Measurements from ENCODE around the gene TBRG4.
"Not testable (repeated sequence)": the region's sequence is repeated elsewhere in the genome, so short reads cannot be mapped to it uniquely, and the experiment has no call there.

Gene TBRG4

GRCh38 chr7:45114926-45115325 lies 3.4 kb upstream of the TBRG4 start:
- DNase-seq, result no peak

- DNase-seq, result not testable (repeated sequence)
These were observed 2.8 kb upstream of the TBRG4 start for GRCh38 chr7:45114257-45114656.

- no peak for DNase-seq
These were observed 1.2 kb upstream of the TBRG4 start for GRCh38 chr7:45112648-45113047.

- DNase-seq, result no peak
These were observed 2.6 kb downstream of the TBRG4 start for GRCh38 chr7:45108863-45109262.

- no peak for DNase-seq
These were observed 4.1 kb downstream of the TBRG4 start for GRCh38 chr7:45107356-45107755.

- DNase-seq, result no peak
These were observed 4.7 kb downstream of the TBRG4 start for GRCh38 chr7:45106820-45107219.

- DNase-seq, result no peak
These were observed 5.8 kb downstream of the TBRG4 start for GRCh38 chr7:45105588-45106188.

GRCh38 chr7:45104844-45105587 lies 6.5 kb downstream of the TBRG4 start:
- DNase-seq, result no peak

GRCh38 chr7:45103958-45104843 lies 7.3 kb downstream of the TBRG4 start:
- no peak for DNase-seq

- DNase-seq, result no peak
These were observed 8.4 kb downstream of the TBRG4 start for GRCh38 chr7:45102785-45103712.

GRCh38 chr7:45101748-45102147 lies 9.7 kb downstream of the TBRG4 start:
- DNase-seq, result no peak

- DNase-seq, result no peak
These were observed 10.6 kb downstream of the TBRG4 start for GRCh38 chr7:45100761-45101480.

GRCh38 chr7:45099891-45100760 lies 11.4 kb downstream of the TBRG4 start:
- no peak for DNase-seq

- DNase-seq, result no peak
These were observed 12.3 kb downstream of the TBRG4 start for GRCh38 chr7:45098983-45099839.

GRCh38 chr7:45092931-45093235 lies 18.6 kb downstream of the TBRG4 start:
- DNase-seq, result no peak

GRCh38 chr7:45092100-45092930 lies 19.2 kb downstream of the TBRG4 start:
- DNase-seq, result no peak

- DNase-seq, result no peak
These were observed 22.1 kb downstream of the TBRG4 start for GRCh38 chr7:45089341-45089891.

GRCh38 chr7:45088821-45089340 lies 22.6 kb downstream of the TBRG4 start, which contains the start of gene NACAD:
TSS of gene NACAD (minus strand) at chr7:45088969. CDS start at chr7:45088894, 75 bp downstream.
- DNase-seq, result no peak
